DMS79 (cell line): ENCODE data around the gene DLG2.
"Not testable (repeated sequence)": the region's sequence is repeated elsewhere in the genome, so short reads cannot be mapped to it uniquely, and the experiment has no call there.

Source experiments
- DNase-seq: peaks from one replicate; lab custom pipeline; 2025; lab: John Stamatoyannopoulos, UW

DLG2 gene

GRCh38 chr11:85231588-85231987 is 395.6 kb downstream of the DLG2 start:
- DNase-seq: no peak

- not testable (repeated sequence) for DNase-seq
These were observed 397.4 kb downstream of the DLG2 start for GRCh38 chr11:85229723-85230122.

DNA sequence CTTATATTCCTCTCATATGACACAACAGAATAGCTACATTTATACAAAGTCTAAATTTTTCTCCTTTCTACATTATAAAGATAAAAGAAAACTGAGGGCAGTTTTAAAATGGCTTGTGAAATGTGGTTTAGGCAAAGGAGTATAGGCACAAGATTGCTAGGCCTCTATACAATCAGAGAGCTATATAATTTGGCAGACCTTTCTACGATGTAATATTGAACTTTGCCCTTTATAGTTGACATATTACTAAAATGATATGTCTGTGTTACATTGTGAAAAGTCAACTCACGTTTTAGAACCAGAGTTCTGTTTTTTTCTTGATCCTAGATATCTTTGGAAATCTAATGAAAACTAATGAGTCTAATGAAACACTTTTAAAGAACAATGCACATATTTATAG is 430.2 kb downstream of the DLG2 start:
- no peak for DNase-seq

- DNase-seq: no peak
These were observed 431.2 kb downstream of the DLG2 start for GRCh38 chr11:85195934-85196333.

GRCh38 chr11:85187992-85188391 is 439.2 kb downstream of the DLG2 start:
- no peak for DNase-seq

DNA sequence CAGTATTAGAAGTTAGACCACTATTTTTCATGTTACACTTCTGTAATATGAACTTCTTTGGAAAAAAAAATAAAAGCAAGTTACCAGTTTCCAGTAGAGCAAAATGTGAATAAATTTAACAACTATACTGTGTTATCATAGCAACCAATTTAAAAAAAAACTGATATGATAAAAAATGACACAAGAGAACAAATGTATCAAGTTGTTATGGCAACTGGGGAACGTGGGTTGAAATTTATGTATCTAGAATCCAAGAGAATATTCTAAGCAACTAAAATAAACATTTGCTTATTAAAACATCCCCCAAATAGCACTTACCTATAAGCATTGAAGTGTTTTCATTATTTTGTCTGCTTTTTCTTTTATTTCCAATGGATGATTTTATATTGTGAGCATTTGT is 442.4 kb downstream of the DLG2 start:
- no peak for DNase-seq

GRCh38 chr11:85182441-85183387 is 444.4 kb downstream of the DLG2 start:
- no peak for DNase-seq

- DNase-seq: no peak
These were observed 446.6 kb downstream of the DLG2 start for GRCh38 chr11:85180528-85180927.

DNA sequence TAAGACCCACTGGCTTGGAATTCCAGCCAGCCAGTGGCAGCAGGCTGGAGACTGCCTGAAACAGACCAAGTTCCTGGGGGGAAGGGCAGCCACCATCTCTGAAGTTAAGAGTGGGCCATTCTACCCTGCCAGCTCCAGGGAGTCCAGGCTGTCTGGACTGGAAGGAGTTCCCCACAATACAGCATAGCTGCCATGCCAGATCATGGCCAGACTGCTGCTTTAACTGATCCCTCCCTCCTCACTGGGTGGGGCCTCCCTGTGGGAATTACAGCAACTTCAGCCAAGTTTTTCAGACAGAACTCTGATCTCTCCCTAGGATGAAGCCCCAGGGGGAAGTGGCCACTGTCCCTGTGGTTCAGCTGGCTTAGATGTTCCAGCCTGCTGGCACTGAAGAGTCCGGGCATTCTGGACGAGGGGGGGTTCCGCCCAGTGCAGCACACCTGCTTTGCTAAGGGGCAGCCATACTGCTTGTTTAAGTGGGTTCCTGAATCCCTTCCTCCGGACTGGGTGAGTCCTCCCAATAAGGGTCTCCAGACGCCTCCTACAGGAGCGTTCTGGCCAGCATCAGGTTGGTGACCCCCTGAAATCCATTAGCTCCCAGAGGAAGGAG is 455.4 kb downstream of the DLG2 start:
- DNase-seq: no peak

DNA sequence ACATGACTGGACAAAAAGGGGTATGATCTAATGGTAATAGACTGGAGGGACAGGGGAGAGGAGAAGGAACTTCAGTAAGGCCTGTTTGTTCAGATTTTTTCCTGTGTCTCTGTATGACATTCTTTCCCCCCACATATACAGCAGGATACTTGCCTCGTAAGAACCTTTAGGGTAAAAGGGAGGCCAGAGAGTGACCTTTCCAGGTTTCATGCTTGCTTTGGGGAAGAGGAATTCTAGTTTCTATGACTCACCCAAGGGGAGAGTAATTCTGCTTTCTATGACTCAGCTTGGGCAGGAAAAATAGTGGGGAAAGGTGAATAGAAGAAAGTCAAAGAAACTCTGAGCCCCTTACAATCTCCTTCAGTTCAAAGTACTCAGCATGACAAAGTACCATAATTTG is 457.0 kb downstream of the DLG2 start:
- DNase-seq: no peak

DNA sequence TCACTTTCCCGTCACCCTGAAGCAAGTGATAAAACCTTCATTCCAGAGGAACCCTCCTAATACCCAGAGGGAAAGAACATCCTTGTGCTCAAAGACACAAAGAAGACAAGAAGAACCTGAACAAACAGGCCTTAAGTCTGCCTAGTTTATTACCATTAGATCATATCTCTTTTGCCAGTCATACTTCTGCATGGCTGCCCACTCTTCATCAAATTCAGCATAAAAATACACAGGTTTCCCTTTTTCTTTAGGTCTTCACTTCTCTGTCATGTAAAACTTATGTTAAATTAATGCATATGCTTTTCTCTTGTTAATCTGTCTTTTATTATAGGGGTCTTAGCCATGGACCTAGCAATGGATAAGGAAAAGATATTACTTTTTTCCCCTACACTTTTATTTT is 459.7 kb downstream of the DLG2 start:
- DNase-seq: no peak

DNA sequence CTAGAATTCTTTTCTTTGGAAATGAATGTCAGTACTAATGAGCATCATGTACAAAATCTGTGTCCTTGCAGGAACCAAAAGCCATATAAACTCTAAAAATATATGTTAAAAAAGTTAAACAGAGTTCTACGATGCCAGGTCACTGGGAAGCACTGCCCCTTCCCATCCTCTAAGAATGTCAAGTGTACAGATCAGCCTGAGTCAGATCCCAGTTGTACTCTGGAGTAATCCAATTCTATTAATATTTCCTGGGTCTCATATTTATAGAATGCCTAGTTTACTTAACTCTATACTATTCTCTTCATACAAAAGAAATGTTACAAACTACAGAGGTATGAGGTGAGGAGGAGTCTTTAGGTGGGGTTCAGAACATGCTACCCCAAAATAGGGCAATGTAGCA is 460.1 kb downstream of the DLG2 start:
- DNase-seq: no peak

- no peak for DNase-seq
These were observed 461.3 kb downstream of the DLG2 start for GRCh38 chr11:85165819-85166218.

DNA sequence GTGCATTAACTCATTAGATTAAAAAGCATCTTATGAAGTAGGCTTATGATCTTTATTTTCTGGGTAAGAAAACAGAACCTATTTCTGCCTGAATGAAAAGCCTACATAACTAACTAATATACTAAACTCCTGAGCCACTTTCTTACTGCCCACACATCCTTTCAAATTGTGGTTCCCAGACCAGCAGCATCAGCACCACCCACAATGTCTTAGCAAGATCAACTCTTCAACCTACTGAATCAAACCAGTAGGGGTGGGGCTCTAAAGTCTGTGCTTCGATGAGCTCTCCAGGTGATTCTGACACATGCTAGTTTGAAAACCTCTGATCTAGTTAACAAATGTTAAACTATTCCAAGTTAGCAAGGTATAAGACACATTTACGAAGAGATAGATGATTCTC is 462.4 kb downstream of the DLG2 start:
- no peak for DNase-seq

DNA sequence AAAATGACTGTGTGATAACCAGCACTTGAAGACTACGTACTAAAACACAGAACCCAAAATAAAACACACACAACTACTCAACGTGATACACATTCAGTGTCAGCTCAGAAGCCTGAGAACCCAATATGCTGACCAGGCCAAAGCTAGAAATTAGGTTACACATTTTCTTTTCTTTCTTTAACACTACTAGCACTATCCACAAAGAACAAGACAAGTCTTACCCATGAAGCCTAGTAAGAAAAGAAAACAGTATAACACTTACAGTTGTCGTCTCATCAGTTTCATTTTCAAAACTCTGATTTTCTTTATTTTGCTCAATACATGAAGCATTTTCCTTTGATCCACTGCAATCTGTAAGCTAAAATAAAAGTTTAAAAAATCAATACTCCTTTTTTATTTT is 472.9 kb downstream of the DLG2 start:
- DNase-seq: no peak

- no peak for DNase-seq
These were observed 489.5 kb downstream of the DLG2 start for GRCh38 chr11:85137597-85137996.

- no peak for DNase-seq
These were observed 493.5 kb downstream of the DLG2 start for GRCh38 chr11:85133636-85134035.

GRCh38 chr11:85132851-85133585 is 494.1 kb downstream of the DLG2 start:
- no peak for DNase-seq

DNA sequence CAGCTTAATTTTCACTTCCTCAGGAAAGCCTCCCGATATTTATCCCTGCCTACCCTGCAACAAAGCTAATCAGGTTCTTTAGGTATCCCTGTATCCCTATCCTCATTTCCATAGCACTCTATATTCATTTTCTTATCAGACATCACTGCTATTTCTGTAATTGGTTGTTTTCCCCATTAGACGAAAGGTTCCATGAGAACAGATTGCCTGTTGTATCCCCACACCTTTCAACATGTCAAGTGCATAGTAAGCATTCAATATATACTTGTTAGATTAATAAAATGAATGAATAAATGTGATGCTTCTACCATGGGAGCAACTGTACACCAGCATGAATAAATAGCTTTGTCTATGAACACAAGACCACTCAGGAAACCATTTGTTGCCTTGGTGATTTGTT is 499.8 kb downstream of the DLG2 start:
- DNase-seq: no peak

GRCh38 chr11:85123752-85124231 is 503.4 kb downstream of the DLG2 start:
- no peak for DNase-seq

DNA sequence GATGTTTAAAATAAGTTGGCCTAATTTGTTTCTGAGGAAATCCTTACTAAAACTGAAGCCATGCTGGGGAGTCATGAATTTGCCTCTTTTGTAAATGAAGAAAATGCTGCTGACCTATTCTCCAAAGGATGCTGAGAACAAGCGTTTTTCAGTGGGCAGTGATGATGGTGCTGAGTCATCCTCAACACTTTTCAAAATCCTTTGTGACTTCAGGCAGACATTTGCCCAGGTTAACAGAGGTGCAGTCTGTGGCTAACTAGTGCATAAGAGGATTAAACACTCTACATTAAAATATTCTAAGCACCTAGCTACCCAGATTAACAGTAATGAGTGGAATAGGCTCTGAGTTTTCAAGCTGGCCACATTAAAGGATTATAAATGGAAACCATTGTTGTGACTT is 509.0 kb downstream of the DLG2 start:
- DNase-seq: no peak

DNA sequence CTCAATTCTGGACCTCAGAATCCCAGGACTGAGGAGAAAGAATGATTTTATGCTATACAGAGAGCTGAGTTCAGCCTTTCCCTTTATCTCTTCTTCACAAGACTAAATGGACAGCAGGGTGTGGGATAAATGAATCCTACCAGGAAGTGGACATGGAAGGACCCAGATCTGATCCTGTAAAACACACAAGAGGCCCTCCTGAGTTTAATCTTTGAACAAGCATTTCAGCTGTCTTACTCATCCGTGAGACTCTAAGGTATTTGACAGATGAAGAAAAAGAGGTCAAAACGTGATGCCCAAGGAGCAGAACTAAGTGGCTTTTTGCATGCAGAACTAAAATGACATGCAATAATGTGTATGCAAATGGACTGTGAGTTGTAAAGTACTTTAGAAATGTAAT is 511.3 kb downstream of the DLG2 start:
- no peak for DNase-seq

- no peak for DNase-seq
These were observed 512.4 kb downstream of the DLG2 start for GRCh38 chr11:85114786-85115185.
